ENCODE results near the gene PDGFC. TPM values are rescaled to one million over a fixed set of nuclear protein-coding genes. Genes with fewer than 3 reads are reported as not detected.

Gene PDGFC
- total RNA-seq, 1 experiment from 2014 or later = 9.8 TPM

- no peaks in the 10 kb centered on the region for H3K36me3 ChIP-seq (ENCODE audit: control insufficient read depth in 1 of 2, insufficient read depth in 2 of 2, low read length in 2 of 2)
- no peak for DNase-seq (ENCODE audit: low read depth, low spot score)
- TF ChIP-seq SP1 (IDR thresholded peaks at IDR 0.05; ENCODE audit: low read depth) (no peak), CTCF (IDR thresholded peaks at IDR 0.05 in 2 of 3, conservative IDR thresholded peaks at IDR 0.05 in 1 of 3; ENCODE audit: borderline replicate concordance in 1 of 3, insufficient read depth in 1 of 3, low read depth in 2 of 3, low read length in 2 of 3) (no peak)
- no peak overlapping the region for H3K27ac ChIP-seq (ENCODE audit: low read depth, low read length)
- intact Hi-C loops (cut with micrococcal nuclease) = no loop called here
- no peak overlapping the region for H2AFZ ChIP-seq (ENCODE audit: low read depth, low read length, poor library complexity, severe bottlenecking)
- no peak for ATAC-seq
- H3K9ac ChIP-seq (ENCODE audit: low read length) = no peak overlapping the region
- peaks cover 20 to 27% of the 10 kb centered on the region in 2 experiments for H3K4me1 ChIP-seq (ENCODE audit: control insufficient read depth in 1 of 2, insufficient read depth in 2 of 2, low read length in 2 of 2)
- ChIA-PET CTCF (no interaction called here), POLR2A (no interaction called here), RAD21 (ENCODE audit: low non-redundant PET in 1 of 2, low total read pairs in 2 of 2, uncharacterized antibody in 2 of 2, unreplicated experiment in 2 of 2) (interaction anchor here in 1 of 2 experiments (0.7 kb wide), 1 partner anchor 552 kb away, joined by 3 read pairs; no protein-coding TSS in a partner anchor)
- H3K79me2 ChIP-seq (ENCODE audit: insufficient read depth, low read length) = no peaks in the 10 kb centered on the region
- H4K20me1 ChIP-seq (ENCODE audit: insufficient read depth) = no peaks in the 10 kb centered on the region
- peak overlapping the region; percentile 10; the same call in 1 of the 2 replicates for H3K4me2 ChIP-seq (ENCODE audit: low read length)
- H3K4me3 ChIP-seq (replicated peaks in 1 of 2; ENCODE audit: low read depth in 1 of 2, low read length in 2 of 2) = no peak overlapping the region
- no TSS peak for BruUV-seq (replicated peaks)
- no peaks in the 10 kb centered on the region for H3K27me3 ChIP-seq (ENCODE audit: insufficient read depth, low read length)
- no peaks in the 10 kb centered on the region for H3K9me2 ChIP-seq (ENCODE audit: insufficient read depth)
- no peaks in the 10 kb centered on the region for H3K9me3 ChIP-seq (ENCODE audit: control insufficient read depth in 1 of 2, insufficient read depth in 1 of 2, low read depth in 1 of 2, low read length in 2 of 2)
Measured at GRCh38 chr4:156934259-156934635, 37.4 kb downstream of the PDGFC start.

GRCh38 chr4:156933633-156934258, 37.9 kb downstream of the PDGFC start:
- CTCF ChIA-PET = no interaction called here
- no peak for ATAC-seq

More at GRCh38 chr4:156933633-156934258, 37.9 kb downstream of the PDGFC start:
- TF ChIP-seq CBX3 (IDR thresholded peaks at IDR 0.05; ENCODE audit: low read depth) = peak; percentile 11; the same call in 1 of the 2 replicates
- TF ChIP-seq JUND (IDR thresholded peaks at IDR 0.05) = peak; percentile 63
- TF ChIP-seq MAX (IDR thresholded peaks at IDR 0.05) = peak; percentile 32; the same call in 1 of the 2 replicates
- TF ChIP-seq SP1 (IDR thresholded peaks at IDR 0.05; ENCODE audit: low read depth) = peak; percentile 41; the same call in 1 of the 2 replicates
- no peak for TF ChIP-seq SRF (IDR thresholded peaks at IDR 0.05; ENCODE audit: low read depth)
- no peak for TF ChIP-seq ZBTB33 (IDR thresholded peaks at IDR 0.05; ENCODE audit: extremely low read depth, insufficient replicate concordance, low read length)
- TF ChIP-seq FOSL1 (IDR thresholded peaks at IDR 0.05; ENCODE audit: low read depth) = peak; percentile 57
- ChIA-PET POLR2A (no interaction called here), RAD21 (ENCODE audit: low non-redundant PET in 1 of 2, low total read pairs in 2 of 2, uncharacterized antibody in 2 of 2, unreplicated experiment in 2 of 2) (interaction anchor here in 1 of 2 experiments (0.7 kb wide), 1 partner anchor 551 kb away, joined by 3 read pairs; no protein-coding TSS in a partner anchor)
- Histone ChIP-seq H3K9me3 (ENCODE audit: control insufficient read depth in 1 of 2, insufficient read depth in 1 of 2, low read depth in 1 of 2, low read length in 2 of 2) (no peaks in the 10 kb centered on the region), H3K36me3 (ENCODE audit: control insufficient read depth in 1 of 2, insufficient read depth in 2 of 2, low read length in 2 of 2) (no peaks in the 10 kb centered on the region), H3K27ac (ENCODE audit: low read depth, low read length) (no peak overlapping the region), H2AFZ (ENCODE audit: low read depth, low read length, poor library complexity, severe bottlenecking) (no peak overlapping the region), H3K27me3 (ENCODE audit: insufficient read depth, low read length) (no peaks in the 10 kb centered on the region), H3K9ac (ENCODE audit: low read length) (no peak overlapping the region), H4K20me1 (ENCODE audit: insufficient read depth) (no peaks in the 10 kb centered on the region), H3K4me2 (ENCODE audit: low read length) (peak overlapping the region; percentile 10; the same call in 1 of the 2 replicates), H3K79me2 (ENCODE audit: insufficient read depth, low read length) (no peaks in the 10 kb centered on the region), H3K9me2 (ENCODE audit: insufficient read depth) (no peaks in the 10 kb centered on the region), H3K4me1 (ENCODE audit: control insufficient read depth in 1 of 2, insufficient read depth in 2 of 2, low read length in 2 of 2) (peaks cover 20 to 27% of the 10 kb centered on the region in 2 experiments), H3K4me3 (replicated peaks in 1 of 2; ENCODE audit: low read depth in 1 of 2, low read length in 2 of 2) (no peak overlapping the region)
- no TSS peak for BruUV-seq (replicated peaks)
- DNase-seq (ENCODE audit: low read depth, low spot score) = peak; percentile 32
- intact Hi-C loops (cut with micrococcal nuclease) = no loop called here
